Jurkat, Clone E6-1 (cell line): ENCODE measurements around the gene KCNMB2.
"Not testable (repeated sequence)": the region's sequence is repeated elsewhere in the genome, so short reads cannot be mapped to it uniquely, and the experiment has no call there.

Experiments used
- DNase-seq: peaks from one replicate; pipeline ENCODE4 v3.0.0-alpha.2; 2011; ENCODE audit warnings: low read depth, low spot score
- H3K4me3 ChIP-seq: 2 replicates; pipeline ENCODE4 v1.5.1; 2011; ENCODE audit warnings: mild to moderate bottlenecking, low read length, control low read depth, moderate library complexity

KCNMB2 gene

GRCh38 chr3:178718995-178719635 lies 182.9 kb downstream of the KCNMB2 start:
- H3K4me3 ChIP-seq: no peak overlapping the region
- no peak for DNase-seq

DNA sequence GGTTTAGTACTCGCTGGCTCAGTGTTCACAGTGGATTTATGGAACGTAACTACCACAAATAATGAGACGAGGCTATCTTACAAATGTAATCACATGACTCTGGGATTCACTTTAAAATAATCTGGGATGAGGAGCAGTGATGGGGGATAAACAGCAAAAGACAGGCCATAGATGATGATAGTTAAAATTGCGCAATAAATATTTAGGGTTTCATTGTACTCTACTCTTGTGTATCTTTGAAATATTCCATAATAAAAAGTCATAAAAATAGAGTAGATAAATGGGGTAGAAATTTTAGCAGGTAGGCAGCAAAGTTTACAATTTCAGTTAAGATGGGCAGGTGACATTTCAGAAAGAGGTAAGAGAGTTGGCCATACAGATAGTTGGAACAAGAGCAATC lies 196.6 kb downstream of the KCNMB2 start:
- DNase-seq: no peak
- no peak overlapping the region for H3K4me3 ChIP-seq

DNA sequence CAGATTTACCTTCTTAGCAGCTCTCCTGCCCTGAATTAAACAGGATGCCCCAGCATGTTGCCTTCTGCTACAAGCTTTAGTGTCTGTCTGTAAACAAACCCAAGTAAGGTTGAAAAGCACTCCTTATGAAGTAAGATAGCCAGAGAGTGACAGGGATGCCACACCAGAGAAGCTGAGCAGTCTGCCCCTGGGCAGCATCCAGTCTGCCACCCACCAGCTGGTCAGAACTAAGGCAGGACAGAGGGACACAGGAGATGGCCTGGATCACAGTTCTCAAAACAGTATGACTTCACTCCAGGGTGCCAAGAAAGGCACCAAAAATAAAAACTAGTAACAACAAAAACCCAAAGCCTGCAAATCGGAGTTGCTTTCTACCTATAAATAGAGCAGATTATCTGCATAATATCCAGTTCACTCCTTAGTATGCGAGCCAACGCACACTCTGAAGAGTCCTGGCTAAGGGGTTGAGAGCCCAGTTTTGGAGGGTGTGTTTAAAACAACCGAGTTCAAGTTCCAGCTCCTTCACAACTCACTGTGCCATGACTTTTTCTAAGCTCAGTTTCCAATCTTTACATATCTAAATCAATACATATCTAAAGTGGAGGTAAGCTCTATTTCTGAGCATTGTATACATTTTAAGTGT lies 198.9 kb downstream of the KCNMB2 start:
- no peak overlapping the region for H3K4me3 ChIP-seq
- DNase-seq: no peak

GRCh38 chr3:178736300-178736699 lies 200.1 kb downstream of the KCNMB2 start:
- DNase-seq: no peak
- no peak overlapping the region for H3K4me3 ChIP-seq

- no peak for DNase-seq
- no peak overlapping the region for H3K4me3 ChIP-seq
These were observed 203.5 kb downstream of the KCNMB2 start for GRCh38 chr3:178739720-178740119.

- no peak for DNase-seq
- no peak overlapping the region for H3K4me3 ChIP-seq
These were observed 204.8 kb downstream of the KCNMB2 start for GRCh38 chr3:178741020-178741419.

DNA sequence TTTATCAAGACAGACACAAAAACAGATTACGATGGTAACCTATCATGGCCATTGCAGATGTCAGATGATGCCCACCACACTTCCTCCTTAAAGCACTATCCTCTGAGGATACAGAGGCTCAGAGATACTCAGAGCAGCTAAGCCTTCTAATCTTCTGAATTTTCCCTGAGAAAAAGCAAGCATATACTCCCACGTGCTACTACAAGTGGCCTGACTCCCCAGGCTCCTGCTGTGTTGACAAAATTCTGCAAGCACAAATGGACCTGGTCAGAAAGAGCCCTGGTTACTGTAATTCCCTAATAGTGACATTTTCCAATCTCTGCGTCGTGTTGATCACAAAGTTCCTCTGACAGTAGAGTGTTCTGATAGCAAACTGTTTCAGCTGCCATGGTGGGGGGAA lies 207.1 kb downstream of the KCNMB2 start:
- no peak for DNase-seq
- H3K4me3 ChIP-seq: no peak overlapping the region

GRCh38 chr3:178745861-178746655 lies 209.8 kb downstream of the KCNMB2 start:
- not testable (repeated sequence) for H3K4me3 ChIP-seq, DNase-seq

DNA sequence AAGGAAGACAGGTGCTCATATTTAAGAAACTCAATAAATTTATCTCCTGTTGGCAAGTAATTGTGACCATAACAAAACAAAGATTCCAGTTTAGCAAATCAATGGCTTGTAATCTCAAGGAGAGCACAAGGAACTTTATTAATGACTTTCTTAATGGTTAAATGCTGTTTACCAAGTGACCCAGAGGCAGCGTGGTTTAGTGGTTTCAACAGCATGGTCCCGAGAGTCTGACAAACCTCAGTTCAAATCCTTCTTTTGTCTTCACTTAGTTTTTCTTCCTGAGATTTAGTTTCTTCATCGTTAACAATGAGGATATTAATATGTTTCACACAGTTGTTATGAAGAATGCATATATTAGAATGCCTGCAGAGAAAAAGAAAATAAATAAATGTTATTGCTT lies 212.6 kb downstream of the KCNMB2 start:
- H3K4me3 ChIP-seq: no peak overlapping the region
- no peak for DNase-seq

DNA sequence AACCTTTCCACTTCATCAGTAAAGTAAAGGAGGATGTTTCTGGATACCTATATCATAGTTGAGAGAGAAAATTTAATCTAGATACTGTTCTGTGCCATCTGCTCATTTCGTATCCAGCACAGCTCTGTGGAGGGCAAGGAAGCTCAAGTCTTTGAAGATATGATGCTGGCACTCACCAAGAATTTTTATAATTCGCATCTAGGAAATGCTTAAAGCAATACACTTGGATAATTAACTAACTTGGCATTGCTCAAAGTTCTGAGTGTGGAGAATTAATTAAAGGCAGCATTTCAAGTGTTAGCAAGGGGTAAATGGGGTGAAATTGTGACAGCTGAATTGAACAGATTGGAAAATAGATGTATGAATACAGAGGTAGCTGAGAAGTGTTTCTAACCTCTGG lies 213.2 kb downstream of the KCNMB2 start:
- H3K4me3 ChIP-seq: no peak overlapping the region
- no peak for DNase-seq

DNA sequence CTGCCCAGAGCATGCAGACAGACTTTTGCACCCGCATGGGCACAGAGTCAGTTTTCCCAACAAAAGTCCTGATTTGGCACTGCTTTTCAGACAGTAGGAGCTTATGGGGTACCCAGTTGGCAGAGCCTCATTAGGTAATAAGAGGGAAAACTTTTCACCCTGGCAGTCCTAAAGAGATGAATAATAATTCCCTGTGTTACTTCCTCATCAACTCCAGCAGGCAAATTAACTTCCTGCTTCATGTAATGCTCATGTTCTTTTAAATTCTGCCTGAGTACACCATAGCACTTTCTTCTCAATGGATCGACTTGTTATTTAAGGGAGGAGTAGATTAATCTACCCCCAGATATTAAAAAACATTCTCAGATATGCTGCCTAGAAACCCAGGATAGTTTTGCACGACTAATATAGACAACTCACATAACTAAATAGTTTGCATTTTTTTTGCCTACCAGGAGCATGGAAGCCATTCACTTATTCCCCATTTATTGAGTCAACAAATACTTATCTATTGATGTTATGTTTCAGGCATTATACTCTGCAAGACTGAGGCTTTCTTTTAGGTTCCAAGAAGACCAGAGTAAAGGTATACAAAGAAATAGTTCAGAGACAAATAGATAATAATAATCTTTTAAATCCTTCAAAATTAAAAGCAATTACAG lies 214.5 kb downstream of the KCNMB2 start:
- no peak for DNase-seq
- H3K4me3 ChIP-seq: no peak overlapping the region

DNA sequence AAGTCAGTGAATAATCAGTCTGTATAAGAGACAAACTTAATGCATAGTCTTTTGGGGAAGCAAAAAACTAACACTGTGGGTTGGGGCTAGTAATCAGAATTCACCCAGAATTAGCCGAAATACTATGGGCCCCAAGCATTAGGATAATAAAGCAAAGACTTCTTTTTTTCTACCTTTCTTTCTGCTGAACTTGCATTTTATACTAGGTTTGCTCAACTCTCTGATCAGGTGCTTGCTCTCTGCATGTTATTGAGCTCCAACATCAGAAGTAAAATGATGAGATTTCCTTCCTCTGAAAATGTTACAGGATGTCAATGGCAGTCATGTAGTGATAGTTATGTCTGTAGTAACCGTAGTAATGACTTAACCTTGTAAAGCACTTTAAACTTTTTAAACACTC lies 216.6 kb downstream of the KCNMB2 start:
- H3K4me3 ChIP-seq: no peak overlapping the region
- DNase-seq: no peak

GRCh38 chr3:178754852-178755510 lies 218.7 kb downstream of the KCNMB2 start:
- no peak overlapping the region for H3K4me3 ChIP-seq
- DNase-seq: no peak

DNA sequence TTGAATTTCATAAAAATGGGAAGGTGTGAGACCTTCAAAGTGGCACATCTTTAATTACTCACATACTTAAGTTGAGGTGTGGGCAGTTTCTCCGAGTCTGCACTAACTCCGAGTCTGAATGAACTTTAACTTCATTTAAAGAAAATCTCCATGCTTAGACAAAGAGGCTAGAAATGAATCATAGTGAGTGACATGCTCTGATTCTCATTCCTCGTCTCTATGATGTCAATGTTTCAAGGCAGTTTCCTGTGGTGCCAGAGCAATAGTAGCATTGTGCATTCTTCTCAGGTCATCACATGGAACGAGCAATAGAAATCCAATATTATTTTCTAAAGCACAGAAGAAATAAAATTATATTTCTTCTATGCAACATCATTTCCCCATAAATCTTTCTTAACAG lies 224.8 kb downstream of the KCNMB2 start:
- no peak overlapping the region for H3K4me3 ChIP-seq
- no peak for DNase-seq

DNA sequence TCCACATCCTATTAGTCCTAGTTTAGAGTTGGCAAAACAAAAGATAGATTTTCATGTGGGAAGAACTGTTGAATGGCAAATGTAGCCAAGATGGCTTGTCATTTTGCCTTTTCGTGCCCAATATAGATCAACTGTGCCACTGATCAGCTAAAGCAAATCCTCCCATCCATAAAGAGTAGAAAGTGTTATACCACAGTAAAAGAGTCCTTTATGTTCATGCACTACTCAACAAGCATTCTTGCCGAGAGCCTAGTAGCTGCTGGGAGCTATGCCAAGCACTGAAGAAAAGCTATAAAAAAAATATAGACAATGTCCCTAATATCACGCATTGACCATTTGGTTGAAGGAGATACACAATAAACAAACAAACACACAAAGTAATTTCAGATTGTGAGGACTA lies 225.2 kb downstream of the KCNMB2 start:
- DNase-seq: no peak
- H3K4me3 ChIP-seq: no peak overlapping the region

GRCh38 chr3:178762385-178762784 lies 226.1 kb downstream of the KCNMB2 start:
- H3K4me3 ChIP-seq: no peak overlapping the region
- DNase-seq: no peak

GRCh38 chr3:178765472-178765871 lies 229.2 kb downstream of the KCNMB2 start:
- H3K4me3 ChIP-seq: no peak overlapping the region
- no peak for DNase-seq

DNA sequence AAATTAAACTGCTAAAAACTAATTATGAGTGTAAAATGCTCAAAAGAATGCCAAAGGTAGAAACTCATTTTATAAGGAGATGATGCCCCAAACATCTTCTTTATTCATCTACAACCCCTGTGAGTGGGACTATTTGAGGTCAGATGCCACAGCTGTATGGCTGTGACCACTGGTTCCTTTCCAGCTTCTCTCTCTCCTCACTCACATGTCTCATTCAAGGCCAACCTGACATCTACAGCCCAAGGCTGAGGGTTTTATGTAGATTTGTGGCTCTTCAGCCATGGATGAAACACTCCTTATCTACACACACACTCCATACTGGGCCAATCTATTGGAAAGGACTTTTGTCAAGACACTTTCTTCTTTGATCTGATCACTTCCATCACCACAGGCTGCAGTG lies 231.3 kb downstream of the KCNMB2 start:
- H3K4me3 ChIP-seq: no peak overlapping the region
- DNase-seq: no peak

DNA sequence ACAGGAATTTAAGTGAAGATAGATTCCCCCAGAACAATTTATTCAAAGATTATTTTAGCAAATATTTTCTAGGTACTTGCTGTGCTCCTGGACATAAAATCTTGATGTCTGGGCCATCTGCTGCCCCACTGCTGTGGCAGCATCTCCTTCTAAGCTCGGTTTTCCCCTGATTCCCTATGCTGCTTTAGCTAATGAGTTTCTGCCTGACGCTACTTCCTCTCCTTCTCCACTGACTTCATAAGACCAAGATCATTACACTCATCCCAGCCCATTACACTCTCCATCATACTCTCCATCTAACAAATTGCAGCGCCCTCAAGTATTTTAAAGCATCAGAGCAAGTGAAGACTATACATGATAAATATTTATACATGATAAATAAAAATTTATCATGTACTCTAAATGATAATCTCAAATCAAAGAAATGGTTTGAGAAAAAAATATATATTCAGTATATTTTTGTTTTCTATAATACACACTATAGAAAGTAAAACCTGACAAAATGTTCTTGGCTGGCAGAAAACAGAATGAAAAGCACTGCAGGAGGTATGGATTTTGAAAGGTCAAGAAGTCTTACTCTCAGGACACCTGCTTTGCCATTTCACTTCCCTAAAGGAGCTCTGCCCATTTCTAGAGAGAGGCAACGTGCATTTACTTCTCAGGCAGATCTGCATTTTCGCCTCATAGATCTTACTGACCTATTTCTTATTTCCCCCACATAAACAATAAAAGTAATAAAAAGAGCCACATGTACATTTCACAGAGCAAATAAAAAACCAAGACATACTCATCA lies 232.0 kb downstream of the KCNMB2 start:
- no peak for DNase-seq

More for the DNA sequence above, 232.0 kb downstream of the KCNMB2 start:
- H3K4me3 ChIP-seq: no peak overlapping the region
